ENCODE data around the gene MLXIPL.
A peak's percentile ranks its signal among the peaks of the same experiment; 100 is the strongest.

The MLXIPL gene

DNA sequence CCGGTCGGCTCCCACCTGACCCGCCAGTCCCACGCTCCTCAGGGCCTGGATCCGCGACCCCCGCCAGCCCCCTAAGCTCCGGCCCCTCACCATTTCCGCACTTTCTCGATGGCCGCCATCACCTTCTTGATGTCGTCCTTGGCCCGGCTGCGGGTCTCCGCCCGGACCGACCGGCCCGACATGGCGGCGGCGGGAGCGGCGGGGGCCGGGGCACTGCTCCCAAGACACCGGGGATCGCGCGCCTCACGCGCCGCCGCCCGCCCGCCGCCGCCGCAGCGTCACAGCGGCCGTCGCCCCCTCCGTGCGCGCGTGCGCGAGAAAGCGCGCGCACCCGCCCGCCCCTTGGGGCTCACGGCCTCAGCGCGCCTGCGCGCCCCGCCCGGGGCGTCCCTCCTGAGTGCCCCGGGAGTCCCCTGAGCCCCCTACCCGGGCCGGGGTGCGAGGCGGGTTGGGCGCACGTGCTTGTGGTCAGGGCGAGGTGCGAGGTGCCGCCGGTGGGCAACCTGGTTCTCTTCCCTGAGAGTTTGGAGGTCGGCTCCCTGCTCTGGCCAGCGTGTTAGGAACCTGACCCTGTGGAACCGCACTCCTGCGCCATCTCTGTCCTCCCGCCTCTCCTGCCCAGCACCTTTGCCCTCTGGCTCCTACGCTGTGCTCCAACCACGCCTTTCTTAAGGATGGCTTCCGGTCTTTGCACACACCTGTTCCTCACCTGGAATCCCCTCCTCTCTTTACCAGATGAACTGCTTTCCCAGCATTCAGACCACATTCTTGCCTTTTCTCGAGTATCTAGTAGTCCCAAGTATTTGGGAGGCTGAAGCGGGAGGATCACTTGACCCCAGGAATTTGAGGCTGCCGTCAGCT lies 66.7 kb downstream of the MLXIPL start, which contains the start of gene BCL7B:
Gene BCL7B (minus strand): TSS at position 294 of the 861 bp plus-strand sequence. CDS start 112 bp downstream, at position 182.
- Histone ChIP-seq H3K79me1 (replicated peaks; ENCODE audit: low read length, poor library complexity, severe bottlenecking) (peaks cover 2% of the 10 kb centered on the region), H2AK5ac (ENCODE audit: low read length, severe bottlenecking) (peak within 1 kb of the TSS; percentile 65), H3K14ac (ENCODE audit: low read length in 2 of 2) (peak within 1 kb of the TSS in 1 of 2 experiments; percentile 94), H2BK120ac (ENCODE audit: low read depth, low read length) (peak within 1 kb of the TSS; percentile 96), H3K4me2 (ENCODE audit: low read length, poor library complexity, severe bottlenecking) (peak within 1 kb of the TSS; percentile 84), H3K4me1 (ENCODE audit: control insufficient read depth, insufficient read depth, low read depth, low read length) (peaks cover 20% of the 10 kb centered on the region), H2BK5ac (ENCODE audit: low read depth, low read length, poor library complexity, severe bottlenecking) (peak within 1 kb of the TSS; percentile 68), H3K27ac (ENCODE audit: low read length, poor library complexity, severe bottlenecking) (peak within 1 kb of the TSS; percentile 95), H3K36me3 (ENCODE audit: control insufficient read depth in 1 of 2, insufficient read depth in 2 of 2, low read depth in 1 of 2, low read length in 2 of 2) (peaks cover 4 to 12% of the 10 kb centered on the region in 2 experiments), H3K9me3 (ENCODE audit: control insufficient read depth, low read length) (no peaks in the 10 kb centered on the region), H4K8ac (ENCODE audit: low read length) (peak within 1 kb of the TSS; percentile 98), H3K9ac (ENCODE audit: low read length) (peak within 1 kb of the TSS; percentile 95), H3K27me3 (ENCODE audit: control insufficient read depth in 1 of 2, insufficient read depth in 1 of 2, low read length in 2 of 2) (no peaks in the 10 kb centered on the region), H2AFZ (ENCODE audit: low read depth, low read length) (peak within 1 kb of the TSS; percentile 87), H3K23ac (ENCODE audit: low read length in 2 of 2) (no peak within 1 kb of the TSS), H3K4ac (ENCODE audit: low read depth in 1 of 2, low read length in 2 of 2) (peak within 1 kb of the TSS; percentile 92 to 99), H3K18ac (ENCODE audit: low read depth in 1 of 2, low read length in 2 of 2) (peak within 1 kb of the TSS; percentile 98 to 100), H2BK15ac (ENCODE audit: low read depth, poor library complexity, severe bottlenecking) (peak within 1 kb of the TSS; percentile 98), H3K4me3 (ENCODE audit: insufficient read depth in 1 of 2, low read depth in 1 of 2, low read length in 2 of 2) (peak within 1 kb of the TSS; percentile 96 to 99), H2BK12ac (ENCODE audit: low read length in 2 of 2) (peak within 1 kb of the TSS; percentile 0 to 22), H4K91ac (ENCODE audit: low read length) (peak within 1 kb of the TSS; percentile 97)
- DNase-seq, result peak; percentile 65
- WGBS, result 7% methylated on average over 62 of the region's 83 CpGs

- H2AK5ac ChIP-seq (ENCODE audit: low read length, severe bottlenecking), result no peak overlapping the region
- H2BK120ac ChIP-seq (ENCODE audit: low read depth, low read length), result peak overlapping the region; percentile 96
- no peak overlapping the region for H3K23ac ChIP-seq (ENCODE audit: low read length in 2 of 2)
- H3K14ac ChIP-seq (ENCODE audit: low read length in 2 of 2), result peak overlapping the region in 1 of 2 experiments; percentile 94
- DNase-seq, result peak; percentile 93
- no peak overlapping the region for H2AFZ ChIP-seq (ENCODE audit: low read depth, low read length)
- peak overlapping the region in 1 of 2 experiments; percentile 99 for H3K4ac ChIP-seq (ENCODE audit: low read depth in 1 of 2, low read length in 2 of 2)
- no peak overlapping the region for H2BK12ac ChIP-seq (ENCODE audit: low read length in 2 of 2)
- no peaks in the 10 kb centered on the region for H3K9me3 ChIP-seq (ENCODE audit: control insufficient read depth, low read length)
- peak overlapping the region; percentile 98 for H4K8ac ChIP-seq (ENCODE audit: low read length)
- H3K4me2 ChIP-seq (ENCODE audit: low read length, poor library complexity, severe bottlenecking), result peak overlapping the region; percentile 84
- H3K79me1 ChIP-seq (replicated peaks; ENCODE audit: low read length, poor library complexity, severe bottlenecking), result peaks cover 4% of the 10 kb centered on the region
- peak overlapping the region; percentile 98 for H2BK15ac ChIP-seq (ENCODE audit: low read depth, poor library complexity, severe bottlenecking)
- H4K91ac ChIP-seq (ENCODE audit: low read length), result no peak overlapping the region
- H3K9ac ChIP-seq (ENCODE audit: low read length), result peak overlapping the region; percentile 95
- H3K4me3 ChIP-seq (ENCODE audit: insufficient read depth in 1 of 2, low read depth in 1 of 2, low read length in 2 of 2), result peak overlapping the region; percentile 96 to 99
- peaks cover 9 to 17% of the 10 kb centered on the region in 2 experiments for H3K36me3 ChIP-seq (ENCODE audit: control insufficient read depth in 1 of 2, insufficient read depth in 2 of 2, low read depth in 1 of 2, low read length in 2 of 2)
- H3K27me3 ChIP-seq (ENCODE audit: control insufficient read depth in 1 of 2, insufficient read depth in 1 of 2, low read length in 2 of 2), result no peaks in the 10 kb centered on the region
- peak overlapping the region; percentile 68 for H2BK5ac ChIP-seq (ENCODE audit: low read depth, low read length, poor library complexity, severe bottlenecking)
- peak overlapping the region in 1 of 2 experiments; percentile 94 for H3K18ac ChIP-seq (ENCODE audit: low read depth in 1 of 2, low read length in 2 of 2)
- H3K4me1 ChIP-seq (ENCODE audit: control insufficient read depth, insufficient read depth, low read depth, low read length), result peaks cover 20% of the 10 kb centered on the region
- 0% methylated on average over 10 of the region's 36 CpGs for WGBS
- H3K27ac ChIP-seq (ENCODE audit: low read length, poor library complexity, severe bottlenecking), result peak overlapping the region; percentile 95
These were observed 67.3 kb downstream of the MLXIPL start for GRCh38 chr7:73557108-73557396.

- H3K4ac ChIP-seq (ENCODE audit: low read depth in 1 of 2, low read length in 2 of 2), result peak overlapping the region in 1 of 2 experiments; percentile 79
- peaks cover 20% of the 10 kb centered on the region for H3K4me1 ChIP-seq (ENCODE audit: control insufficient read depth, insufficient read depth, low read depth, low read length)
- peaks cover 5% of the 10 kb centered on the region for H3K79me1 ChIP-seq (replicated peaks; ENCODE audit: low read length, poor library complexity, severe bottlenecking)
- peak overlapping the region; percentile 95 for H3K9ac ChIP-seq (ENCODE audit: low read length)
- H2BK12ac ChIP-seq (ENCODE audit: low read length in 2 of 2), result no peak overlapping the region
- peak overlapping the region in 1 of 2 experiments; percentile 94 for H3K14ac ChIP-seq (ENCODE audit: low read length in 2 of 2)
- H2AFZ ChIP-seq (ENCODE audit: low read depth, low read length), result no peak overlapping the region
- no peak overlapping the region for H4K91ac ChIP-seq (ENCODE audit: low read length)
- no peak for DNase-seq
- H3K4me2 ChIP-seq (ENCODE audit: low read length, poor library complexity, severe bottlenecking), result peak overlapping the region; percentile 84
- no peak overlapping the region for H4K8ac ChIP-seq (ENCODE audit: low read length)
- H2BK120ac ChIP-seq (ENCODE audit: low read depth, low read length), result no peak overlapping the region
- no peak overlapping the region for H2AK5ac ChIP-seq (ENCODE audit: low read length, severe bottlenecking)
- H3K27ac ChIP-seq (ENCODE audit: low read length, poor library complexity, severe bottlenecking), result peak overlapping the region; percentile 75
- H3K18ac ChIP-seq (ENCODE audit: low read depth in 1 of 2, low read length in 2 of 2), result peak overlapping the region in 1 of 2 experiments; percentile 18
- peaks cover 9 to 23% of the 10 kb centered on the region in 2 experiments for H3K36me3 ChIP-seq (ENCODE audit: control insufficient read depth in 1 of 2, insufficient read depth in 2 of 2, low read depth in 1 of 2, low read length in 2 of 2)
- WGBS, result 42% methylated on average over 23 of the region's 28 CpGs
- no peak overlapping the region for H2BK5ac ChIP-seq (ENCODE audit: low read depth, low read length, poor library complexity, severe bottlenecking)
- no peaks in the 10 kb centered on the region for H3K27me3 ChIP-seq (ENCODE audit: control insufficient read depth in 1 of 2, insufficient read depth in 1 of 2, low read length in 2 of 2)
- H3K9me3 ChIP-seq (ENCODE audit: control insufficient read depth, low read length), result no peaks in the 10 kb centered on the region
- no peak overlapping the region for H3K23ac ChIP-seq (ENCODE audit: low read length in 2 of 2)
- H3K4me3 ChIP-seq (ENCODE audit: insufficient read depth in 1 of 2, low read depth in 1 of 2, low read length in 2 of 2), result peak overlapping the region; percentile 96 to 99
- H2BK15ac ChIP-seq (ENCODE audit: low read depth, poor library complexity, severe bottlenecking), result peak overlapping the region; percentile 54
These were observed 67.9 kb downstream of the MLXIPL start for GRCh38 chr7:73556208-73557107.
